ENCODE results near the gene MRAS. TPM values are rescaled to one million over a fixed set of nuclear protein-coding genes. Genes with fewer than 3 reads are reported as not detected.

The MRAS gene
- total RNA-seq, 1 donor from 2014 or later, result 349 TPM

DNA sequence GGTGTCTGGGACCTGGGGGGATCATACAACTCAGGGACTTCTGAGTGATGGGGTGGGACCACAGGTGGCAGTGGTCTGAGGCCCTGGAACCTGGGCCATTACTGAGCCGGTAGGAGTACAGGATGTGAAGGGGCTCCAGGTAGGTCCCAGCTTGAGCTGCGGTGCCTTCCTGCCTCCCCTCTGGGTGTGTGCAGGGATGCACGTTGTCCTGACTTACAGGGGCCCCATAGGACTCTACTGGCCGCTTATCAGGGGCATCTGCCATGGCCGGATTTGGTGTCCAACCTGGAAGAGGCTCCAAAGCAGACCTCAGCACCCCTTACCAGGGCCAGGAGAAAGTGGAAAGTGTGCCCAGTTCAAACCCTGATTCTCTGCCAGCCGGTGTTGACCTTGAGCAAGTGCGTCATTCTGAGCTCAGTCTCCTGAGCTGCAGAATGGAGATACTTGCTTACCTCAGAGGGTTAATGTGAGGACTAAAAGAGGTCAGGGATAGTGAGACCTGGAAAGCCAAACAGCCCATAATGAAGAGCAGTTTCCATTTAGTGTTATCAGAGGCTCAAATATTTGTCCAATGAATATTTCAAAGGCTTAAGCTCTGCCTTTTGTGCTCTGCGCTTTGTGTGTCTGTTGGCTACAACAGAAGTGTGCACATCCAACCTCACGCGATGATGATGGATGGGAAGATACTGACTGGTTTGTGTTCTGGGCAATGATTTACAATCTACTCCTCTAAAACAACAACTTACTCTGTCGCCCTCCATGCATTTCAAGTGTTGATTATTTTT lies 50.6 kb downstream of the MRAS start:
- Histone ChIP-seq H3K27ac (replicated peaks) (peak overlapping the region; percentile 76), H3K27me3 (ENCODE audit: low read depth) (no peaks in the 10 kb centered on the region), H3K9me3 (replicated peaks) (no peaks in the 10 kb centered on the region), H3K36me3 (peaks cover 72% of the 10 kb centered on the region), H3K4me1 (peaks cover 83% of the 10 kb centered on the region), H3K4me3 (no peak overlapping the region)
- TF ChIP-seq, protein P1, sequence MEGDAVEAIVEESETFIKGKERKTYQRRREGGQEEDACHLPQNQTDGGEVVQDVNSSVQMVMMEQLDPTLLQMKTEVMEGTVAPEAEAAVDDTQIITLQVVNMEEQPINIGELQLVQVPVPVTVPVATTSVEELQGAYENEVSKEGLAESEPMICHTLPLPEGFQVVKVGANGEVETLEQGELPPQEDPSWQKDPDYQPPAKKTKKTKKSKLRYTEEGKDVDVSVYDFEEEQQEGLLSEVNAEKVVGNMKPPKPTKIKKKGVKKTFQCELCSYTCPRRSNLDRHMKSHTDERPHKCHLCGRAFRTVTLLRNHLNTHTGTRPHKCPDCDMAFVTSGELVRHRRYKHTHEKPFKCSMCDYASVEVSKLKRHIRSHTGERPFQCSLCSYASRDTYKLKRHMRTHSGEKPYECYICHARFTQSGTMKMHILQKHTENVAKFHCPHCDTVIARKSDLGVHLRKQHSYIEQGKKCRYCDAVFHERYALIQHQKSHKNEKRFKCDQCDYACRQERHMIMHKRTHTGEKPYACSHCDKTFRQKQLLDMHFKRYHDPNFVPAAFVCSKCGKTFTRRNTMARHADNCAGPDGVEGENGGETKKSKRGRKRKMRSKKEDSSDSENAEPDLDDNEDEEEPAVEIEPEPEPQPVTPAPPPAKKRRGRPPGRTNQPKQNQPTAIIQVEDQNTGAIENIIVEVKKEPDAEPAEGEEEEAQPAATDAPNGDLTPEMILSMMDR (IDR thresholded peaks at IDR 0.05; ENCODE audit: borderline replicate concordance), result no peak
- DNase-seq, result no peak
- intact Hi-C loops (cut with micrococcal nuclease), result no loop called here

DNA sequence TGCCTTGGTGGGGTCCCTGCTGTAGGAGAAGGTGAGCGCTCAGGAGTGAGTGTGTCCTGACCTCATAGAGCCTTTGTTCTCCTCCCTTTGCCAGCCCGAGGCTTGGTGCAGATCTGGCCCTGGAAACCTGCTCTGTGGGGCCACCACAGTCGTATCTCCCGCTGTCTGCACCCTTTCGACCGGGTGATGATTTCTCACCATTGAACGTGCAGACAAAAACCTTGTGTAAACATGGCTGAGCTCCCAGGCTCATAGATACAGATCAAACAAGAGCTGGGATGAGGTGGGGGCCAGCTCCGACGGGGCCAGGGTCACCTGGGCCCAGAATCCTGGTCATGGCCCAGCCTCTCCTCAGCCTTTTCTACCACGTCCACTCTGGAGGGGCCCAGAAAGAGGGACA lies 51.4 kb downstream of the MRAS start:
- H3K27ac ChIP-seq (replicated peaks), result peak overlapping the region; percentile 76

DNA sequence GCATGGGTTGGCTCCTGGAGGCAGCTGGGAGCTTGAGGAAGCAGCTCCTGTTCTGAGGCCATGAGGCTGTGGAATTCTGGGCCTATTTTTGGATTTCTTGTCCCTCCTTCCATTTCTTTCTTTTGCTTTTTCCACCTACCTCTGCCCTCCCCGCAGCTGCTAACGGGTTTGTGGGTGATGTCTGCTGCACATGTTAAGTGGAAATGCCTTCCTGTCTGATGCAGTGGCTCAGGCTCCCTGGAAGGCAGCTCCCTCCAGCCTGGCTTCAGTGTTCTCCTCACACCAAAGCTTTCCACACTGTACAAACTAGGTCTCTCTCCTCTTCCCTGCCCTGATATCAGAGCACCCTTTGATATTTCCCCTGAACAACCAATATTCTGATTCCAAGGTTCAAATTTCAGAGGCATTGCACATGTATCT lies 52.3 kb downstream of the MRAS start:
- intact Hi-C loops (cut with micrococcal nuclease), result no loop called here
- peak overlapping the region; percentile 76 for H3K27ac ChIP-seq (replicated peaks)
- DNase-seq, result no peak
- H3K9me3 ChIP-seq (replicated peaks), result no peaks in the 10 kb centered on the region
- no peak overlapping the region for H3K4me3 ChIP-seq
- H3K27me3 ChIP-seq (ENCODE audit: low read depth), result no peaks in the 10 kb centered on the region
- H3K36me3 ChIP-seq, result peaks cover 87% of the 10 kb centered on the region
- TF ChIP-seq, protein P1 (IDR thresholded peaks at IDR 0.05; ENCODE audit: borderline replicate concordance), result no peak
- peaks cover 66% of the 10 kb centered on the region for H3K4me1 ChIP-seq

More for the DNA sequence above, 51.4 kb downstream of the MRAS start:
- Histone ChIP-seq H3K4me3 (no peak overlapping the region), H3K27me3 (ENCODE audit: low read depth) (no peaks in the 10 kb centered on the region), H3K4me1 (peaks cover 75% of the 10 kb centered on the region), H3K9me3 (replicated peaks) (no peaks in the 10 kb centered on the region), H3K36me3 (peaks cover 79% of the 10 kb centered on the region)
- intact Hi-C loops (cut with micrococcal nuclease), result no loop called here
- TF ChIP-seq, protein P1 (IDR thresholded peaks at IDR 0.05; ENCODE audit: borderline replicate concordance), result no peak
- DNase-seq, result no peak

DNA sequence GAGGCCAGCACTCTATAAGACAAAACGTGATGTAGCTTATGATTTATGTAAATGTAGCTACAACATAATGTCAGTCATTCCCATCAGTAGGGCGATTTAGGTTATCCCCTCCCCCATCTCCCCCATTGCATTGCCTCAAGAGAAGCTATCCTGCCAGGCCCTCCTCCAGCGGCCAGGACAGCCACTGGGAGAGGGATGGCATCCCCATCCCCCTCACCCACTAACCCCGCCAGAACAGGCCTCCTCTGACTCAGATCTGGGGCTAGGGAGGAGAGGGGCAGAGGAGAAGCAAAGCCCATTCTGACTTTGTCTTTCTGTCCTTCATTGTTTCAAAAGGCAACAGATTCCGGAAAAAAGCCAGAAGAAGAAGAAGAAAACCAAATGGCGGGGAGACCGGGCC lies 53.5 kb downstream of the MRAS start:
- H3K36me3 ChIP-seq, result peaks cover 90% of the 10 kb centered on the region
- DNase-seq, result no peak
- H3K27ac ChIP-seq (replicated peaks), result peak overlapping the region; percentile 76
- no peaks in the 10 kb centered on the region for H3K9me3 ChIP-seq (replicated peaks)
- H3K4me3 ChIP-seq, result no peak overlapping the region
- TF ChIP-seq, protein P1 (IDR thresholded peaks at IDR 0.05; ENCODE audit: borderline replicate concordance), result no peak
- intact Hi-C loops (cut with micrococcal nuclease), result no loop called here
- H3K27me3 ChIP-seq (ENCODE audit: low read depth), result no peaks in the 10 kb centered on the region
- H3K4me1 ChIP-seq, result peaks cover 54% of the 10 kb centered on the region

DNA sequence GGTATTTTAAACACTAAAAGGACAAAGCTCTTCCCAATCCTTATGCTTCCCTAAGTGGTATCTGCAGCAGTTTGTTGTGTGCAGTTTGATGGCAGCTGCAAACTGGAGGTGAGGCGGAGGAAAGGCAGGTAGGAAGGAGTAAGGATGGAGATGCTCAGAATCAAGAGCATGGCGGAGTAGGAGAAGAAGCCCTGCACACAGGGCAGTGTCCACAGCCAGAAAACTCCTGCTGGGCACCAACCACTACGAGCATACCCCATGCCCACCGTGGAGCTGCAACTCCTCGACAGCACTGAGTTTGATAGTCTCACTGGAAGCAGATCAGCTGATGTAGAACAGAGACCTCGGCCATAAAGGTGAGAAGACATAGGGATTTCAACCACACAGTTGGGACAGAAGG lies 55.7 kb downstream of the MRAS start:
- no peaks in the 10 kb centered on the region for H3K27me3 ChIP-seq (ENCODE audit: low read depth)
- intact Hi-C loops (cut with micrococcal nuclease), result no loop called here
- no peak for DNase-seq
- no peak overlapping the region for H3K27ac ChIP-seq (replicated peaks)
- H3K4me1 ChIP-seq, result peaks cover 31% of the 10 kb centered on the region
- TF ChIP-seq, protein P1 (IDR thresholded peaks at IDR 0.05; ENCODE audit: borderline replicate concordance), result no peak
- peaks cover 67% of the 10 kb centered on the region for H3K36me3 ChIP-seq
- no peak overlapping the region for H3K4me3 ChIP-seq
- no peaks in the 10 kb centered on the region for H3K9me3 ChIP-seq (replicated peaks)
